SK-N-SH (cell line): ENCODE data around the gene UBE2I. TPM values are rescaled to one million over a fixed set of nuclear protein-coding genes. Genes with fewer than 3 reads are reported as not detected.

Experiments
- CTCF ChIA-PET: fragments of 300-600, 350-600 bp; formaldehyde crosslinking; extraction: SDS; loops from one replicate; lab custom pipeline; 2021; lab: Yijun Ruan, JAX
- POLR2A ChIA-PET: fragments of 350-600 bp; sonication (Branson Sonifier 250); formaldehyde crosslinking; extraction: SDS; loops from one replicate; lab custom pipeline; 2020; ENCODE audit warnings: antibody characterized with exemption, inconsistent platforms; lab: Yijun Ruan, JAX
- DNase-seq: peaks from one replicate; pipeline ENCODE4 v3.0.0; 2012
- H2AFZ ChIP-seq: fragments of 200-600 bp; sonication (generic); 2 replicates; pipeline ENCODE4 v1.8.1; 2016; ENCODE audit warnings: antibody characterized with exemption, mild to moderate bottlenecking, low read depth
- H3F3A ChIP-seq: fragments of 200-600 bp; sonication (generic); replicated peaks from 2 replicates; pipeline ENCODE3; 2016; ENCODE audit warnings: antibody characterized with exemption, mild to moderate bottlenecking; ENCODE audit not compliant: insufficient read depth
- H3K27ac ChIP-seq, 2 experiments: fragments of 200-500 bp in 1 of 2; fragments of 200-600 bp in 1 of 2; sonication (Bioruptor generic) in 1 of 2; sonication (generic), shearing (Covaris generic) in 1 of 2; 2 replicates each; pipeline versions ENCODE4 v1.5.1 to v1.6.1; 2014 to 2016; ENCODE audit warnings: low read depth in 2 of 2, inconsistent platforms in 1 of 2, low read length in 1 of 2, mild to moderate bottlenecking in 1 of 2, mixed read lengths in 1 of 2
- H3K27me3 ChIP-seq: fragments of 200-600 bp; sonication (generic), shearing (Covaris generic); 2 replicates; pipeline ENCODE4 v1.6.1; 2016; ENCODE audit warnings: mixed run types; ENCODE audit not compliant: insufficient read depth
- H3K36me3 ChIP-seq, 2 experiments: fragments of 200-500 bp in 1 of 2; fragments of 200-600 bp in 1 of 2; sonication (Bioruptor generic) in 1 of 2; sonication (generic) in 1 of 2; replicated peaks in 1 of 2; 2 replicates each; pipeline versions ENCODE3 to v1.5.1; 2014 to 2016; ENCODE audit warnings: low read length in 1 of 2, mild to moderate bottlenecking in 1 of 2; ENCODE audit not compliant: insufficient read depth in 2 of 2, control insufficient read depth in 1 of 2
- H3K4me1 ChIP-seq, 2 experiments: fragments of 200-500 bp in 1 of 2; fragments of 200-600 bp in 1 of 2; sonication (Bioruptor generic) in 1 of 2; sonication (generic), shearing (Covaris generic) in 1 of 2; 2 replicates each; pipeline versions ENCODE4 v1.5.1 to v1.6.1; 2014 to 2016; ENCODE audit warnings: low read depth in 1 of 2, low read length in 1 of 2, mixed run types in 1 of 2; ENCODE audit not compliant: insufficient read depth in 2 of 2, control insufficient read depth in 1 of 2
- H3K4me2 ChIP-seq: fragments of 200-600 bp; sonication (generic), shearing (Covaris generic); 2 replicates; pipeline ENCODE4 v1.6.1; 2017; ENCODE audit warnings: mixed run types
- H3K4me3 ChIP-seq, 2 experiments: fragments of 200-500 bp in 1 of 2; fragments of 200-600 bp in 1 of 2; sonication (Bioruptor generic) in 1 of 2; sonication (generic), shearing (Covaris generic) in 1 of 2; 2 replicates each; pipeline versions ENCODE4 v1.5.1 to v1.8.1; 2014 to 2016; ENCODE audit warnings: low read depth in 2 of 2, inconsistent platforms in 1 of 2, low read length in 1 of 2, mild to moderate bottlenecking in 1 of 2, mixed read lengths in 1 of 2, moderate library complexity in 1 of 2
- H3K79me2 ChIP-seq: fragments of 200-600 bp; sonication (generic); 2 replicates; pipeline ENCODE4 v1.8.1; 2017; ENCODE audit warnings: mild to moderate bottlenecking; ENCODE audit not compliant: insufficient read depth
- H3K9ac ChIP-seq: fragments of 200-600 bp; sonication (generic); 2 replicates; pipeline ENCODE4 v1.6.1; 2017; ENCODE audit warnings: mixed run types
- H3K9me2 ChIP-seq: fragments of 200-600 bp; sonication (generic); 2 replicates; pipeline ENCODE4 v1.6.1; 2017; ENCODE audit warnings: mixed run types
- H3K9me3 ChIP-seq: fragments of 200-600 bp; sonication (generic); 2 replicates; pipeline ENCODE4 v1.6.1; 2017; ENCODE audit warnings: mixed run types, mild to moderate bottlenecking, moderate library complexity
- H4K20me1 ChIP-seq: fragments of 200-600 bp; sonication (generic); 2 replicates; pipeline ENCODE4 v1.6.1; 2017; ENCODE audit warnings: mild to moderate bottlenecking, mixed run types; ENCODE audit not compliant: insufficient read depth
- CTCF ChIP-seq: fragments of 200-600 bp; sonication (generic); IDR thresholded peaks from 2 replicates; pipeline ENCODE4 v1.6.1; 2017; ENCODE audit warnings: antibody characterized with exemption, mild to moderate bottlenecking, moderate library complexity
- ELF1 ChIP-seq: IDR thresholded peaks from 2 replicates; pipeline ENCODE4 v1.4.0; 2012
- GATA2 ChIP-seq: sonication (generic); formaldehyde crosslinking; IDR thresholded peaks from 2 replicates; pipeline ENCODE4 v1.5.0; 2020; ENCODE audit warnings: mild to moderate bottlenecking, missing genetic modification reagents
- IRF3 ChIP-seq: fragments of 150-350 bp; IDR thresholded peaks from 2 replicates; pipeline ENCODE4 v1.6.1; 2016; ENCODE audit warnings: mild to moderate bottlenecking, low read depth, low read length
- JUND ChIP-seq: IDR thresholded peaks from 2 replicates; pipeline ENCODE4 v1.4.0; 2012
- MEF2A ChIP-seq: IDR thresholded peaks from 2 replicates; pipeline ENCODE4 v1.4.0; 2012; ENCODE audit warnings: low read depth, borderline replicate concordance
- NFIC ChIP-seq: IDR thresholded peaks from 2 replicates; pipeline ENCODE4 v1.4.0; 2012; ENCODE audit warnings: borderline replicate concordance
- REST ChIP-seq: IDR thresholded peaks from 2 replicates; pipeline ENCODE4 v1.6.1; 2012; ENCODE audit warnings: mild to moderate bottlenecking, low read depth, low read length, moderate library complexity
- RFX5 ChIP-seq: IDR thresholded peaks from 2 replicates; pipeline ENCODE4 v1.6.1; 2012; ENCODE audit warnings: mild to moderate bottlenecking, improper control_type of control experiment, low read length
- SMC3 ChIP-seq: IDR thresholded peaks from 2 replicates; pipeline ENCODE4 v1.6.1; 2012; ENCODE audit warnings: low read depth, low read length, improper control_type of control experiment
- TEAD4 ChIP-seq: IDR thresholded peaks from 2 replicates; pipeline ENCODE4 v1.4.0; 2012; ENCODE audit warnings: mild to moderate bottlenecking, borderline replicate concordance; ENCODE audit not compliant: insufficient read depth
- WGBS: methylation state at CpG from one replicate; pipeline ENCODE4 v1.1.6; 2017; ENCODE audit warnings: low lambda C conversion rate; 5-methylcytosine and 5-hydroxymethylcytosine counted together
- polyA plus RNA-seq, 3 experiments: library from polyadenylated mRNA; depleted of rRNA; stranded (reverse); fragments of >200 nt; gene quantifications; 2 replicates each; pipeline ENCODE4 v1.2.3, GENCODE V29; 2012
- TF ChIP-seq, protein P1 (sequence below): IDR thresholded peaks from 2 replicates; pipeline ENCODE4 v1.4.0; 2012; ENCODE audit warnings: low read depth, borderline replicate concordance

UBE2I gene
- polyA plus RNA-seq, 1 of the 3 experiments (the other 2 are of a cell fraction), result 107 TPM

DNA sequence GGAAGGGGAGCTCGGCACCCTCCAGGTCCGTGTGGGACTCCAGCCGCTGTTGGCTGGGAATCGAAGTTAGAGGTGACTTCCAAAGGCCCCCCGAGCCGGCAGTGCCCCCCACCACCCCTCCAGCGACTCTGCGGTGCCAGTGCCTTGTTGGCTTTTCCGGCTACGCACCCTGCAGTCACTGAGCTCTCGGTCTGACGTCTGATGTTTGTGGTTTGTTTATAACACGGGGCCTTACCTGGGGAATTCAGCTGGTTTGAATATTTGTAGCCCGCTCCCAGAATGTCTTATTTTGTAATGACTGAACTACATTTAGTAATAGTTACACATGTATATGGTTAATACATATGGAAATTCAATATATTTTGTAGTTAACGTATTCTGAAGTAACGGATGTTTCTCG is 17.0 kb downstream of the UBE2I start:
- 84% methylated on average over 14 of the region's 17 CpGs for WGBS
- peaks cover 10% of the 10 kb centered on the region; the same call in 1 of the 2 replicates for H4K20me1 ChIP-seq
- H3K36me3 ChIP-seq, result peaks cover 0 to 22% of the 10 kb centered on the region in 2 experiments
- no peak overlapping the region for H3K4me2 ChIP-seq
- H3F3A ChIP-seq, result peaks cover 5% of the 10 kb centered on the region
- H2AFZ ChIP-seq, result no peak overlapping the region
- H3K9me2 ChIP-seq, result no peaks in the 10 kb centered on the region
- DNase-seq, result no peak
- no peaks in the 10 kb centered on the region for H3K9me3 ChIP-seq
- no peak overlapping the region for H3K4me3 ChIP-seq
- no peak overlapping the region for H3K27ac ChIP-seq
- CTCF ChIA-PET, result interaction anchor here (1.0 to 2.4 kb wide), 3 partner anchors 11 to 26 kb away, joined by 3 to 14 read pairs (median 4); partner anchors contain the start of gene UBE2I
- POLR2A ChIA-PET, result interaction anchor here (1.1 kb wide), 1 partner anchor 8 kb away, joined by 3 read pairs; no protein-coding TSS in a partner anchor
- H3K27me3 ChIP-seq, result peaks cover 2% of the 10 kb centered on the region; the same call in 1 of the 2 replicates
- peaks cover 0 to 3% of the 10 kb centered on the region in 2 experiments; a peak in 1 of 4 replicates for H3K4me1 ChIP-seq
- TF ChIP-seq MEF2A, result no peak
- no peak for TF ChIP-seq REST
- no peaks in the 10 kb centered on the region for H3K79me2 ChIP-seq
- no peak overlapping the region for H3K9ac ChIP-seq

- H3K27me3 ChIP-seq, result peaks cover 9% of the 10 kb centered on the region; the same call in 1 of the 2 replicates
- POLR2A ChIA-PET, result no interaction called here
- CTCF ChIA-PET, result interaction anchor here (1.0 to 2.4 kb wide), 3 partner anchors 10 to 27 kb away, joined by 3 to 14 read pairs (median 4); partner anchors contain the start of gene UBE2I
Observed at GRCh38 chr16:1326946-1327618, 17.6 kb downstream of the UBE2I start.

More at GRCh38 chr16:1326946-1327618, 17.6 kb downstream of the UBE2I start:
- Histone ChIP-seq H3K4me1 (peaks cover 0 to 9% of the 10 kb centered on the region in 2 experiments; a peak in 1 of 4 replicates), H3K27ac (no peak overlapping the region), H2AFZ (no peak overlapping the region), H4K20me1 (peaks cover 11% of the 10 kb centered on the region; the same call in 1 of the 2 replicates), H3K4me3 (no peak overlapping the region), H3K9me2 (no peaks in the 10 kb centered on the region), H3K9ac (no peak overlapping the region), H3K4me2 (no peak overlapping the region), H3K79me2 (no peaks in the 10 kb centered on the region), H3F3A (peaks cover 5% of the 10 kb centered on the region), H3K9me3 (no peaks in the 10 kb centered on the region), H3K36me3 (peaks cover 0 to 22% of the 10 kb centered on the region in 2 experiments)
- WGBS, result 80% methylated on average over 2 of the region's 17 CpGs
- no peak for DNase-seq
- no peak for TF ChIP-seq NFIC
- TF ChIP-seq, protein P1, sequence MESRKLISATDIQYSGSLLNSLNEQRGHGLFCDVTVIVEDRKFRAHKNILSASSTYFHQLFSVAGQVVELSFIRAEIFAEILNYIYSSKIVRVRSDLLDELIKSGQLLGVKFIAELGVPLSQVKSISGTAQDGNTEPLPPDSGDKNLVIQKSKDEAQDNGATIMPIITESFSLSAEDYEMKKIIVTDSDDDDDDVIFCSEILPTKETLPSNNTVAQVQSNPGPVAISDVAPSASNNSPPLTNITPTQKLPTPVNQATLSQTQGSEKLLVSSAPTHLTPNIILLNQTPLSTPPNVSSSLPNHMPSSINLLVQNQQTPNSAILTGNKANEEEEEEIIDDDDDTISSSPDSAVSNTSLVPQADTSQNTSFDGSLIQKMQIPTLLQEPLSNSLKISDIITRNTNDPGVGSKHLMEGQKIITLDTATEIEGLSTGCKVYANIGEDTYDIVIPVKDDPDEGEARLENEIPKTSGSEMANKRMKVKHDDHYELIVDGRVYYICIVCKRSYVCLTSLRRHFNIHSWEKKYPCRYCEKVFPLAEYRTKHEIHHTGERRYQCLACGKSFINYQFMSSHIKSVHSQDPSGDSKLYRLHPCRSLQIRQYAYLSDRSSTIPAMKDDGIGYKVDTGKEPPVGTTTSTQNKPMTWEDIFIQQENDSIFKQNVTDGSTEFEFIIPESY, result no peak
- no peak for TF ChIP-seq CTCF
- no peak for TF ChIP-seq REST
- no peak for TF ChIP-seq IRF3
- no peak for TF ChIP-seq GATA2 (CRISPR knock-in tag)
- TF ChIP-seq TEAD4, result no peak
- TF ChIP-seq SMC3, result no peak
- no peak for TF ChIP-seq RFX5
- TF ChIP-seq JUND, result no peak
- no peak for TF ChIP-seq MEF2A
- no peak for TF ChIP-seq ELF1
